HepG2 (cell line): ENCODE measurements around the gene SPTBN4.

Experiments
- FOXJ3 ChIP-seq: sonication (generic); formaldehyde crosslinking; IDR thresholded peaks from 2 replicates; pipeline ENCODE4 v1.4.0; 2020; ENCODE audit warnings: missing genetic modification reagents, mild to moderate bottlenecking, borderline replicate concordance
- JUN ChIP-seq: sonication (generic); formaldehyde crosslinking; IDR thresholded peaks from 2 replicates; pipeline ENCODE4 v1.4.0; 2020; ENCODE audit warnings: mild to moderate bottlenecking, missing genetic modification reagents
- MAX ChIP-seq: IDR thresholded peaks from 2 replicates; pipeline ENCODE4 v1.6.1; 2012; ENCODE audit warnings: inconsistent platforms
- TCF12 ChIP-seq, 2 experiments: fragments of 450-650 bp in 1 of 2; sonication (generic) in 1 of 2; formaldehyde crosslinking in 1 of 2; IDR thresholded peaks; 2 replicates each; pipeline versions ENCODE4 v1.6.1 to v1.8.0; 2017 to 2022; ENCODE audit warnings: antibody characterized with exemption in 1 of 2, mild to moderate bottlenecking in 1 of 2, missing genetic modification reagents in 1 of 2, moderate library complexity in 1 of 2
- YY1 ChIP-seq: IDR thresholded peaks from 2 replicates; pipeline ENCODE4 v1.6.1; 2011; ENCODE audit warnings: low read length, low read depth, moderate library complexity, mild to moderate bottlenecking; ENCODE audit not compliant: insufficient read depth, insufficient replicate concordance
- TF ChIP-seq, protein P1 (sequence below): sonication (generic); formaldehyde crosslinking; IDR thresholded peaks from 2 replicates; pipeline ENCODE4 v1.5.0; 2020; ENCODE audit warnings: mild to moderate bottlenecking, missing genetic modification reagents, moderate library complexity

- TF ChIP-seq FOXJ3 (CRISPR knock-in tag) = no peak
- TF ChIP-seq TCF12 (IDR thresholded peaks at IDR 0.05) = no peak
- peak; percentile 52; the same call in 1 of the 2 replicates for TF ChIP-seq TCF12 (CRISPR knock-in tag; IDR thresholded peaks at IDR 0.05)
- no peak for TF ChIP-seq JUN (CRISPR knock-in tag)
- TF ChIP-seq, protein P1, sequence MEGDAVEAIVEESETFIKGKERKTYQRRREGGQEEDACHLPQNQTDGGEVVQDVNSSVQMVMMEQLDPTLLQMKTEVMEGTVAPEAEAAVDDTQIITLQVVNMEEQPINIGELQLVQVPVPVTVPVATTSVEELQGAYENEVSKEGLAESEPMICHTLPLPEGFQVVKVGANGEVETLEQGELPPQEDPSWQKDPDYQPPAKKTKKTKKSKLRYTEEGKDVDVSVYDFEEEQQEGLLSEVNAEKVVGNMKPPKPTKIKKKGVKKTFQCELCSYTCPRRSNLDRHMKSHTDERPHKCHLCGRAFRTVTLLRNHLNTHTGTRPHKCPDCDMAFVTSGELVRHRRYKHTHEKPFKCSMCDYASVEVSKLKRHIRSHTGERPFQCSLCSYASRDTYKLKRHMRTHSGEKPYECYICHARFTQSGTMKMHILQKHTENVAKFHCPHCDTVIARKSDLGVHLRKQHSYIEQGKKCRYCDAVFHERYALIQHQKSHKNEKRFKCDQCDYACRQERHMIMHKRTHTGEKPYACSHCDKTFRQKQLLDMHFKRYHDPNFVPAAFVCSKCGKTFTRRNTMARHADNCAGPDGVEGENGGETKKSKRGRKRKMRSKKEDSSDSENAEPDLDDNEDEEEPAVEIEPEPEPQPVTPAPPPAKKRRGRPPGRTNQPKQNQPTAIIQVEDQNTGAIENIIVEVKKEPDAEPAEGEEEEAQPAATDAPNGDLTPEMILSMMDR (CRISPR knock-in tag) = 0 out of 2 replicates have a peak, but pooled peaks have one; percentile 7
- peak; percentile 70 for TF ChIP-seq MAX
- TF ChIP-seq YY1 = no peak
These were observed 5.1 kb upstream of the SPTBN4 start for GRCh38 chr19:40461669-40462221.
